ENCODE results near the gene RAP1GAP.

GRCh38 chr1:21592086-21592865 lies 76.9 kb downstream of the RAP1GAP start:
- TF ChIP-seq EZH2phosphoT487 (IDR thresholded peaks at IDR 0.05) (no peak), CTCF (IDR thresholded peaks at IDR 0.05) (no peak), EZH2 (IDR thresholded peaks at IDR 0.05) (no peak)
